HG03442 (cell line): Measurements from ENCODE around the gene ZFYVE9.
"Not testable (repeated sequence)": the region's sequence is repeated elsewhere in the genome, so short reads cannot be mapped to it uniquely, and the experiment has no call there.

Experiments
- ATAC-seq: cut with Tn5 transposase; IDR thresholded peaks from one replicate; pipeline ENCODE4 v1.9.1; 2021; ENCODE audit warnings: mild to moderate bottlenecking, moderate library complexity; ENCODE audit not compliant: unreplicated experiment

Gene ZFYVE9

GRCh38 chr1:52190500-52191252 is 48.8 kb downstream of the ZFYVE9 start:
- no peak for ATAC-seq

GRCh38 chr1:52191395-52191965 is 49.6 kb downstream of the ZFYVE9 start:
- no peak for ATAC-seq

- no peak for ATAC-seq
Observed at GRCh38 chr1:52192024-52192423, 50.1 kb downstream of the ZFYVE9 start.

DNA sequence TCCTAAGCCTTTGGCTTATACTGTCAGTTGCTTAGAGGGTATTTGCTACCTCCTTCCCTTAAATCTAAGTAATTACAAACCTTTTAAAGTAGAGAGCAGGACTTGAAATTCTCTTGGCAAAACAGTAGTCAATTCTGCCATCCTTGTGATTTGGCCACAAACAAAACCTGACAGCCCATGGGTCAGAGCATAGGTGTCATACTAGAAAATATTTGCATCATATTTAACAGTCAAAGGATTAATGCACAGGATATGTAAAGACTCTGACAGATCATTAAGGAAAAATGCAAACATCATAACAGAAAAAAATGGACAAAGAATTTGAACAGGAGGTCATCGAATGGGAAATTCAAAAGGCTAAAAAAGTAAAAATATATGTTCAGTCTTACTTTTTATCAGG is 50.5 kb downstream of the ZFYVE9 start:
- ATAC-seq, result no peak

- ATAC-seq, result no peak
Observed at GRCh38 chr1:52193985-52194384, 52.1 kb downstream of the ZFYVE9 start.

DNA sequence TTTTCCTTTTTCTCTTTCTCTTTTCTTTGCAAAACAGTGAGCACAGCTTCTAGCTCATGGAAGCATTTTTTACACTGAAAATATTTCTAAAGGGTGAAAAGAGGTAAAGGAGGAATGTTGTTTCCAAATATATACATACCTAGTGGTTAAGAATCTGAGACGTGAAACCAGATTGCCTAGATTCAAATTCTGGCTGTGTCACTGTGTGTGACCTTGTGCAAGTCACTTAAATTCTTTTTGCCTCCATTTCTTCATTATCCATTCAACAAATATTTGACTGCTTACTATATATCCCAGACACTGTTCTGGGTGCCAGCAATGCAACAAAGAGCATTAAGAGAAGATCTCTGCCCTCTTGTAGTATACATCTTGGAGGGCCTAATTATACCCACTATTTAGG is 53.3 kb downstream of the ZFYVE9 start:
- no peak for ATAC-seq

GRCh38 chr1:52203935-52204625 is 62.2 kb downstream of the ZFYVE9 start:
- ATAC-seq, result no peak

DNA sequence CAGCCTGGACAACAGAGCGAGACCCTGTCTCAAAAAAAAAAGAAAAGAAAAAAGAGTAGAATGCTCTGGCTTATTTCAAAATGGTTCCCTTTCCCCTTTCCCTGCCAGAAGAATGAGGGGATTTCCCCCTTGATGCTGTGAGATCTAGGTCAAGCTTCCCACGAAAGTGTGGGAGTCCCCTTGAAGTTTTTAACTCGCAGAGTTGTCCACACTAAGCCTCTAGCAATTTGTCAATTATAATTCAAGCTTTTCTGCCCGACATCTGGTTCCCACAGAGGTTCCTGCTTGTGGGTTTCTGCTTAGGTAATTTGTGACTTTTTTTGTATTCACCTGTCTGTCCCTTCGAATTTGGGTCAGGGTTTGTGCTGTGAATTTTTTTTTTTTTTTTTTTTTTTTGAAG is 62.8 kb downstream of the ZFYVE9 start:
- ATAC-seq, result no peak

GRCh38 chr1:52206686-52207085 is 64.8 kb downstream of the ZFYVE9 start:
- not testable (repeated sequence) for ATAC-seq

DNA sequence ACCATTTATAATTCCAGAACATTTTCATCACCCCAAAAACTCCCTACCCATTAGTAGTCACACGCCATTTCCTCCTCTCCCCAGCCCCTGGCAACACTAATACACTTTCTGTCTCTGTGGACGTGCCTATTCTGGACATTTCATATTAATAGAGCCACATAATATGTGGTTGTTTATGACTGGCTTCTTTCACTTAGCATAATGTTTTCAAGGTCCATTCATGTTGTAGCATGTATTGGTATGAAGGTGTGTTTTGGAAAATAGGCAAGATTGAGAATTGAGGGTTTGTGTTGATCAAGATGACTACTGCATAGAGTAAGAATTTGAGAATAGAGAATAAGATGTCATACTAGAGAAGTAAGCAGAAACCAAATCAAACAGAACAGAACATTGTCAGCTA is 67.5 kb downstream of the ZFYVE9 start:
- ATAC-seq, result no peak

GRCh38 chr1:52210044-52210443 is 68.2 kb downstream of the ZFYVE9 start:
- no peak for ATAC-seq

DNA sequence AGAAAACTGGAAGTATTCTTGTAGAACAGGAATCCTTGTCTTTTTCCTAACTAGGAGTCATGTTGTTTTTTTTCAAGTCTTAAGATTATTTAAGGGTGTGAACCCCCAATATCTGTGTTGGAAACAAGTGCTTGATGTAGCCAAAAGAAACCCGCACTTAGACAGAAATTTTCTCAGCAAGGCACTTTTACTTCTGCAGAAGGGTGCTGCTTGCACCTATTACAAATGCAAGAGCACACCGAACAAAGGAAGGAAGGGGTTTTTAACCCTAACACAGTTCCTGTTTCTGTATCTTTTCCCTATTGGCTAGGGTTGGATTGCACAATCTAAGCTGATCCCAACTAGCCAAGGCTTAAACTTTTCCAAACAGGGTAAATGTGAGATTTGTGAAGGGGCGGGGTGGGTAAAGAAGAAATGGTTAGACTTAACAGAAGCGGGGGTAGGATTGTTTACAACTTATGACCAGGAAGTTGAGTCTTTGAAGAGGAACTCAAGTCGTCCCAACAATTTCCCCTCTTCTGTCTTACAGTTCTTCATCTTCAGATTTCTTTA is 75.1 kb downstream of the ZFYVE9 start:
- ATAC-seq, result no peak

GRCh38 chr1:52225174-52225573 is 83.3 kb downstream of the ZFYVE9 start:
- no peak for ATAC-seq

GRCh38 chr1:52229494-52229893 is 87.6 kb downstream of the ZFYVE9 start:
- no peak for ATAC-seq

DNA sequence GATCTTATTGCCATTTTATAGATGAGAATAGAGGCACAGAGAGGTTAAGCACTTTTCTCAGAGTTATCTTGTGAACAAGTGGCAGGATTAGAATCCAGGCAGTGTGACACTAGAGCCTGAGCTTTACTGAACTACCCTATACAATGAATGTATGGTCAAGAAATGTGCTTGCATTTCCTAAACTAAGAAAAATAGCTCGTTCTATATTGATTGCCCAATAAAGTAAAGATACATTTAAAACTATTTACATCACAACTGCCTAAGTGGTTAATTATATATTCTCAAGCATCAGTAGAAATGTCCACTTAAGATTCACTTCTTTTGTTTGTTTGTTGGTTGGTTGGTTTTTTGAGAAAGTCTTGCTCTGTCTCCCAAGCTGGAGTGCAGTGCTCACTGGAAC is 91.6 kb downstream of the ZFYVE9 start:
- no peak for ATAC-seq

- no peak for ATAC-seq
Observed at GRCh38 chr1:52234014-52234413, 92.1 kb downstream of the ZFYVE9 start.

- ATAC-seq, result no peak
Observed at GRCh38 chr1:52234708-52235107, 92.8 kb downstream of the ZFYVE9 start.

GRCh38 chr1:52235646-52236045 is 93.8 kb downstream of the ZFYVE9 start:
- ATAC-seq, result no peak

DNA sequence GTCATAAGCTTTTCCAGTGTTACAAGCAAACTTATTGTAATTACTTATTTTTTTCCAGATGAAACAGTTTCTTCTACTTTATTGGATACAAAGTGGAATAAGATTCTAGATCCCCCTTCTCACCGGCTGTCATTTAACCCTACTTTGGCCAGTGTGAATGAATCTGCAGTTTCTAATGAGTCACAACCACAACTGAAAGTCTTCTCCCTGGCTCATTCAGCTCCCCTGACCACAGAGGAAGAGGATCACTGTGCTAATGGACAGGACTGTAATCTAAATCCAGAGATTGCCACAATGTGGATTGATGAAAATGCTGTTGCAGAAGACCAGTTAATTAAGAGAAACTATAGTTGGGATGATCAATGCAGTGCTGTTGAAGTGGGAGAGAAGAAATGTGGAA is 95.5 kb downstream of the ZFYVE9 start:
- no peak for ATAC-seq

DNA sequence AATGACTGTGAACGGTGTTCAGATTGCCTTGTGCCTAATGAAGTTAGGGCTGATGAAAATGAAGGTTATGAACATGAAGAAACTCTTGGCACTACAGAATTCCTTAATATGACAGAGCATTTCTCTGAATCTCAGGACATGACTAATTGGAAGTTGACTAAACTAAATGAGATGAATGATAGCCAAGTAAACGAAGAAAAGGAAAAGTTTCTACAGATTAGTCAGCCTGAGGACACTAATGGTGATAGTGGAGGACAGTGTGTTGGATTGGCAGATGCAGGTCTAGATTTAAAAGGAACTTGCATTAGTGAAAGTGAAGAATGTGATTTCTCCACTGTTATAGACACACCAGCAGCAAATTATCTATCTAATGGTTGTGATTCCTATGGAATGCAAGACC is 96.6 kb downstream of the ZFYVE9 start:
- ATAC-seq, result no peak

GRCh38 chr1:52238887-52239707 is 97.2 kb downstream of the ZFYVE9 start:
- no peak for ATAC-seq
